Measurements from ENCODE around the gene CHD1.

DNA sequence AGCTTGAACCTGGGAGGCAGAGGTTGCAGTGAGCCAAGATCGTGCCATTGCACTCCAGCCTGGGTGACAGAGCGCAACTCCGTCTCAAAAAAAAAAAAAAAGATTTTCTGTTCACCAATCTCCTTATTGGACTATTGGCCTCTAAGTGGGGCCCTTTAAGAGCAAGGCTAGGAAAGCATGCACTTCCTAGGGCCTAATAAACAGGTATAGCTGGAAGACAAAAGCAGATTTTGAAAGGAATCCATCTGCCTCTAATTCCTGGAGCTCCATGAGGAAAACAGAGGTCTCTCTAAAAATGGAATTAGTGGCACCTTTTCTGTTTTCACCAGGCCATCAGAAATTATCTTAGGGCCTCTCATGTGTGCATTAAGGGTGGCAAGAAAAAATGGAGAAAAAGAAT lies 85.3 kb downstream of the CHD1 start:
- TF ChIP-seq, protein P1, sequence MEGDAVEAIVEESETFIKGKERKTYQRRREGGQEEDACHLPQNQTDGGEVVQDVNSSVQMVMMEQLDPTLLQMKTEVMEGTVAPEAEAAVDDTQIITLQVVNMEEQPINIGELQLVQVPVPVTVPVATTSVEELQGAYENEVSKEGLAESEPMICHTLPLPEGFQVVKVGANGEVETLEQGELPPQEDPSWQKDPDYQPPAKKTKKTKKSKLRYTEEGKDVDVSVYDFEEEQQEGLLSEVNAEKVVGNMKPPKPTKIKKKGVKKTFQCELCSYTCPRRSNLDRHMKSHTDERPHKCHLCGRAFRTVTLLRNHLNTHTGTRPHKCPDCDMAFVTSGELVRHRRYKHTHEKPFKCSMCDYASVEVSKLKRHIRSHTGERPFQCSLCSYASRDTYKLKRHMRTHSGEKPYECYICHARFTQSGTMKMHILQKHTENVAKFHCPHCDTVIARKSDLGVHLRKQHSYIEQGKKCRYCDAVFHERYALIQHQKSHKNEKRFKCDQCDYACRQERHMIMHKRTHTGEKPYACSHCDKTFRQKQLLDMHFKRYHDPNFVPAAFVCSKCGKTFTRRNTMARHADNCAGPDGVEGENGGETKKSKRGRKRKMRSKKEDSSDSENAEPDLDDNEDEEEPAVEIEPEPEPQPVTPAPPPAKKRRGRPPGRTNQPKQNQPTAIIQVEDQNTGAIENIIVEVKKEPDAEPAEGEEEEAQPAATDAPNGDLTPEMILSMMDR (IDR thresholded peaks at IDR 0.05) = no peak
- TF ChIP-seq POLR2AphosphoS5 (IDR thresholded peaks at IDR 0.05) = no peak
- no peak for TF ChIP-seq POLR2A (IDR thresholded peaks at IDR 0.05)

All from breast epithelium (tissue), 3 donors.